KOPT-K1 (cell line): Measurements from ENCODE around the gene GPR84.

Experiments
- H3K27ac ChIP-seq: fragments of 200-600 bp; sonication (generic); 2 replicates; pipeline ENCODE4 v1.5.1; 2016; ENCODE audit warnings: antibody characterized with exemption, mild to moderate bottlenecking, low read depth, low read length; ENCODE audit not compliant: poor library complexity, severe bottlenecking
- H3K36me3 ChIP-seq: fragments of 200-600 bp; sonication (generic); 2 replicates; pipeline ENCODE4 v1.5.1; 2017; ENCODE audit warnings: antibody characterized with exemption, mild to moderate bottlenecking, low read length, moderate library complexity; ENCODE audit not compliant: insufficient read depth
- H3K9me3 ChIP-seq: fragments of 200-600 bp; sonication (generic); 2 replicates; pipeline ENCODE4 v1.5.1; 2017; ENCODE audit warnings: antibody characterized with exemption, low read length, mild to moderate bottlenecking; ENCODE audit not compliant: insufficient read depth, poor library complexity, severe bottlenecking

Gene GPR84

DNA sequence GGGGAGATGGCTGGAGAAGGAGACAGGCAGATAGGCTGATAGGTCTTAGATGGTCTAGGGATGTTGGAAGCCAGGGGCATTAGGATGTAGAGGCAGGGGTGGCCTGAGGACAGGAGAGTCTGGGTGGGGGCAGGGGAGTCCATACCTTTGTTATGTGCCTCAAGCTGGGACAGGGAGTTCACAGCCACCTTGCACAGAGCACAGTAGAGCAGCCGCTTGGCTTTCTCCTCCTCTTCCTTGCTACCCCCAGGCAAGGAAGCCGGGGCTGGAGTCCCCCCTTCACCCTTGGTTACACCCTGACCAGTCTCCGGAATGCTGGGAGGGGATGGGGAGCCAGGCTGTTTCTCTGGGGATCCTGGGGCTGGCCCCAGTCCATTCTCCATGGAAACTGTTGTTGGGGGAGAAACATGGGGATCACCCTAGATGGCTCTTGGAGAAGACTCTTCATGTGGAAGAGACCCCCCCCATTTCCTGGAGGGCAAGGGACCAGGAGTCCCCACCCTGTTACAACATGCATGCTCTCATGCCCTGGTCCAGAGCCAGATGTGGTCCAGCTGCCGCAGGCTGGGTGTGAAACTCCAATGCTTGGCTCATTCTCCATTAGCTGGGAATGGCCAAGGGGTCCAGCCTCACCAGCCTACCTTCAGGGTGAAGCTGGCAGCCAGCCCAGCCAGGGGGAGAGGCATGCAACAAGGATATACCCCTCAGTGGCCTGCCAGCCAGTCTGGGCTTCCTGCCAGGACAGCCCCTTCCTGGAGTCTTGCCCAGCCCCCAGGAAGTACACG lies 7.2 kb upstream of the GPR84 start:
- Histone ChIP-seq H3K36me3 (no peaks in the 10 kb centered on the region), H3K27ac (no peak overlapping the region), H3K9me3 (no peaks in the 10 kb centered on the region)

GRCh38 chr12:54370171-54370730 lies 6.0 kb upstream of the GPR84 start:
- no peaks in the 10 kb centered on the region for H3K36me3 ChIP-seq
- H3K27ac ChIP-seq: no peak overlapping the region
- H3K9me3 ChIP-seq: no peaks in the 10 kb centered on the region

- H3K36me3 ChIP-seq: no peaks in the 10 kb centered on the region
- H3K9me3 ChIP-seq: no peaks in the 10 kb centered on the region
- no peak overlapping the region for H3K27ac ChIP-seq
Measured at GRCh38 chr12:54369597-54370131, 5.4 kb upstream of the GPR84 start.

- H3K27ac ChIP-seq: peak overlapping the region; percentile 40
- H3K9me3 ChIP-seq: no peaks in the 10 kb centered on the region
Measured at GRCh38 chr12:54368709-54369596, 4.7 kb upstream of the GPR84 start.

GRCh38 chr12:54368025-54368708 lies 3.9 kb upstream of the GPR84 start:
- peak overlapping the region; percentile 40 for H3K27ac ChIP-seq

More at GRCh38 chr12:54368709-54369596, 4.7 kb upstream of the GPR84 start:
- H3K36me3 ChIP-seq: no peaks in the 10 kb centered on the region

DNA sequence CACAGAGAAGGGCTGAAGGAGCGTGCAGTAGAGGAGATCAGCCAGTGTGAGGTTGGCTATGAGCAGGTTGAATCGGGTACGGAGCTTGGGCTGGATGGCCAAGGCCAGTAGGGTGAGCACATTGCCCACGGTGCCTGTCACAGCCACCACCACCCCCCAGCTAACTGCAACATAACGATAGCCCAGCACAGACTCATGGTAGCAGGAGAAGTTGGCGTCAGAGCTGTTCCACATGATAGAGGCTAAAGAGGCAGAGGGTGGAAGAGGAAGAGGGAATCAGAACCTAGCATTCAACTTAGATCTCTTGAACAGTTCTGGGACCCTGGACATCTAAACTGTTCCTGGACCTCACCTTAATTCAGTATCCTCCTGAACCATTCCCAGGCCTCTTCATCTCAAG lies 668 bp downstream of the GPR84 start:
- no peak overlapping the region for H3K27ac ChIP-seq
- H3K36me3 ChIP-seq: no peaks in the 10 kb centered on the region
- H3K9me3 ChIP-seq: no peaks in the 10 kb centered on the region

More at GRCh38 chr12:54368025-54368708, 3.9 kb upstream of the GPR84 start:
- Histone ChIP-seq H3K9me3 (no peaks in the 10 kb centered on the region), H3K36me3 (no peaks in the 10 kb centered on the region)

GRCh38 chr12:54363047-54363446 lies 1.2 kb downstream of the GPR84 start:
- H3K27ac ChIP-seq: no peak overlapping the region
- H3K9me3 ChIP-seq: no peaks in the 10 kb centered on the region
- H3K36me3 ChIP-seq: no peaks in the 10 kb centered on the region

GRCh38 chr12:54360717-54361456 lies 3.4 kb downstream of the GPR84 start:
- Histone ChIP-seq H3K27ac (no peak overlapping the region), H3K9me3 (no peaks in the 10 kb centered on the region), H3K36me3 (no peaks in the 10 kb centered on the region)

DNA sequence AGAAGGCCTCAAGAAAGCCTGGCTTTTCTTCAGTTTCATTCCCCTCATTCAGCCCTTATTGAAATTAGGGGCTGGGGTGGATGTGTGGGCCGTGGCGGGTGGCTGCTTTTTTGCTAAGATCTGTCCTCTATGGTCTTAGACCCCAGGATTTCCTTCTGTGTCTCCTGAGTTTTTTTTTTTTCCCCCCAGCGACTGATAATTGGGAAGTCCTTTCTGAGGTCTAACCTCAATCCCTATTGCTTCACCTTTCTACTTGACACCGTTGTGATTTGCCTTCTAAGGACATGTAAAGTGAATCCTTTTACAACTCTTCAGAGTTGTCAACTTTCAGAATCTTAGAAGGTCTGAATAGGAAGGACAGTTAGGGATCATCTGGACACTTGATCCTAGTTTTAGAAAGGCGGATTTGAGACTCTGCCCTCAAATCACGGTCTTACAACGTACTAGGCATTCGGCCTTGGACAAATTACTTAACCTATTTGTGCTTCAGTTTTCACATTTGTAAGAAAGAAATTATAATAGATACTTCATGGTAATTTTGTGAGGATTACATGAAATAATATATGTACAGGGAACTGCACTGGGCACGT lies 4.4 kb downstream of the GPR84 start:
- no peaks in the 10 kb centered on the region for H3K36me3 ChIP-seq
- no peaks in the 10 kb centered on the region for H3K9me3 ChIP-seq
- H3K27ac ChIP-seq: peak overlapping the region; percentile 85

DNA sequence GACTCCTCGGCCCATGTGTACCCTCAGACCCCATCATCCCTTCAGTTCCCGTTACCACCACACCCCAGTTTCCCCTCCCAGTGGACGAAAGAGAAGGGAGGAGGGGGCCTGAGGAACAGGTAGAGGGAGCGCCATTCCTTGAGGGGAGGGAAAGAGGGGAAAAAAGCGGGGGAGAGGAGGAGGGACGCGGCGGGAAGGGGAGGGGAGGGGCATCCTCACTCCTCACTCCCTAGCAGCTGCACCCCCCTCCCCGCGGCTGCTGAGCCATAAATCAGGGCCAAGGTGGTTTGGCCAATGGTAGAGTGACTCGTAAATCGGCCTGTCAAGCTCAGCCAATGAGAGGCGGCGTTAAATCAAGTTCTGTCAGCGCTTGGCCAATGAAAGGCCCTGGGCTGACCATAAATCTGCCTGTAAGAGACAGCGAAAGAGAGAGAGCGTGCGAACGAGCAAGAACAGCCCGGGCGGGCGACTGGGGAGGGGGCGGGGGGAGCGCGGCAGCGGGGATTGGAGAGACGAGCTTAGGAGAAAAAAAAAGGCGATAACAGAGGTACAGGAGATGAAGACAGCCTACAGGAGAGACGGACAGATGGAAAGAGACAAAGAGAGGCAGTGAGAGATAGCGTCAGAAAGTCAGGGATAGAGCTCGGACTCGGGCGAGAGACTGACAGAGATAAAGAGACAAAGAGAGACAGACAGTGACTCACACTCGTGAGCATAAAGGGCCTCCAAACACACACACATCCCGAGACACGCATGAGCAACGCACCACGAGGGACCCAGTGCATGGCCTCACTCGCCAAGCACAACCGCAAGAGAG lies 5.1 kb downstream of the GPR84 start:
- no peaks in the 10 kb centered on the region for H3K36me3 ChIP-seq
- no peaks in the 10 kb centered on the region for H3K9me3 ChIP-seq
- H3K27ac ChIP-seq: peak overlapping the region; percentile 85

DNA sequence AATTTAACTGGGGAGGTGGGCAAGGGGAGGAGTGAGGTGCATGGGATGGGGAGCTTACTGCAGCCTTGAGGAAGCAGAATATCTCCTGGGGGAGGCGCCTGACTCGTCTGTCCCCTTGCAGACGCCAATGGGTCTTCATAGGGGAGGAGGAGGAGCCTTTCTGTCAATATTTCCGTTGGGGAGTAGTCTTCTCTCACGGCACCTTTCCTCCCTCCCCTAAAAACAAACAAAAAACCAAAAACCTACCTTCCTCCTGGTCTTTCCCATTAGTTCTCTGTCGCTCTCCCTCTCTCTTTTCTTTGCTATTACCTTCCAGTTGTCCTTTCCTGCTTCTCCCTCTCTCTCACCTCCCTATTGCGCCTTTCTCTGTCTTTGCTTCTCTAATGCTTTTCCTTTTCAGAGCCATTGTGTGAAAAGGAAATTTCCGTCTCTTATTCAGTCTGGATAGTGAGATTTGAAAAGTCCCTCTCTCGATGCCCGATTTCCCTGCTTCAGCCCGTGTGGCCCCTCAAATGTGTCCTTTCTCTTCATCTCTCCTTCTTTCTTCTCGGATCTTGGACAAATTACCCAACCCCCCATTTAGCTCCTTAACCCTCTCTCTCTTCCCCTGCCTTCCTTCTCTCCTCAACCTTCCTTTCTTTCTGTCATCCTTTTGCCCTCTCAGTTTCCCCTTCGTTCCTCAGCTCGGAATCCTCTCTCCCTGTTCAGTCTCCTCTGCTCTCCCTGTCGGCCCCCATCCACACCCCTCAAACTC lies 5.9 kb downstream of the GPR84 start:
- Histone ChIP-seq H3K36me3 (no peaks in the 10 kb centered on the region), H3K9me3 (no peaks in the 10 kb centered on the region), H3K27ac (peak overlapping the region; percentile 85)

DNA sequence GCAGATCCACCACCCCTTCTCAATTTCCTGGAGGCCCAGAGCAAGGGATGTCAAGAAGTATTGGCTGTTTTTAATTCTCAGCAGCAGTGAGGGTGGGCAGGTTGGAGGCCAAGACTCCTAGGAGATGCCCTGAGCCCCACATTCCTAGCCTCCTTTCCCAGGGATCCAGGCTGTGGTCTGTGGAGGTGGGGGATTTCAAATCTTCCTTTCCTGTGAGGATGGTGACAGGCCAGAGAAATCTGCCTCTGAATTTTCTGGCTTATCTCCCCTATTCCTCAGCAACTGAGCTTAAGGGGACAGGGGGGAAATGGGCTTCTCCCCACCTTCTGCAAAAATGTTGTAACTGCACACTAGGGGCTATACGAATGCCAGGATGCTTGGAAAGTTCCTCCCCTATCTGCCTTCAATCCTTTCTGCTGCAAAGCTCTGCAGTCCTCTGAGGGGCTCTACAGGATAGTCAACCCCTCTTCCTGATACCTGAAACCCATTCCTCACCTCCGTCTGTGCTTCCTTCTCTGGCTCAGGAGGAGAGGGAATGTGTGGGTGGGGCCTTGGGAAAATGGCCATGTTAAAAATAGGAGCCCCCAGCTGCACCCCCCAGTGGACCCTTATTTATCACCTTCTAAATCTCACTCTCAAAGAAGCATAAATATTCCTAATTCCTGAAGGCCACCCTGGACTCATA lies 6.6 kb downstream of the GPR84 start:
- Histone ChIP-seq H3K36me3 (no peaks in the 10 kb centered on the region), H3K9me3 (no peaks in the 10 kb centered on the region), H3K27ac (peak overlapping the region; percentile 85)
